ENCODE results near the gene UBE2E2.

The UBE2E2 gene

DNA sequence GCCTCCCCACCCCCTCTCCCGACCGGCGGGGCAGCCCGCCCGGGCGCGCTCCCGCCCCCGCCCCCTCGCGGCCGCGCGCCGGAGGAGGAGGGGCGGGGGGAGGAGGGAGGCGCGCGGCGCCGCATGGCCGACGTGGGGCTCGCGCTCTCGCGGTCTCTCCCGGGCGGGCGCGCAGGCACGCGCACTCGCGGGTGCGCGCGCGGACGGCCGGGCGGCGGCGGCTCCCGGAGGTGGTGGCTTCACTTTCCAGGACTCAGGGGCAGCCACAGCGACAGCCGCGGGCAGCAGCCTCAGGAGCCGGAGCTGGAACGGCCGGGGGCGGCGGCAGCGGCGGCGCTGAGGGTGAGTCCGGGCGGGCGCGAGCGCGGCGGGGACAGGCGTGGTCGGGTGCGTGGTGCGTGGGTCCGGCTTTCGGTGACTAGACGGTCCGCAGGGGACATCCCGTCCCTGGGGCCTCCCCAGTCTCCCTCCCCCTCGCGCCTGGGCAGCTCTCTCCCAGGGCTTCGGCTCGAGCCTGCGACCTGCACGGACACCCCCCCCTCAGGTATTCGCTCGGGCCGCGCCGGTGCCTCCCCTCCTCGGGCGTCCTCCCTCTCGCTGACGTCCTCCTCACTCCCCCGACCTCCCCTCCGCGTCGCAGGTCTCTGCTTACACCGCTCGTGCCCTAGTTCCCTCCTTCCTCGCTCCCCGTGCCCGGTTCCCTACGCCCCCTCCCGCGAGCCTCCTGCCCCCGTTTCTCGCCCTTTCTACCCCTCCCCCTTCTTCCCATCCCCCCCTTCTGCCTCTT is at the start of gene UBE2E2:
Gene UBE2E2, plus strand, starts transcription at position 407 of the 787 bp plus-strand sequence.
- Histone ChIP-seq H3K27ac (ENCODE audit: low read depth in 2 of 2, low read length in 2 of 2) (peak within 1 kb of the TSS; percentile 56 to 65), H3K4me1 (ENCODE audit: control insufficient read depth in 2 of 2, insufficient read depth in 2 of 2, low read length in 2 of 2) (peaks cover 0 to 12% of the 10 kb centered on the region in 2 donors), H3K9me3 (ENCODE audit: control insufficient read depth in 2 of 2, low read length in 2 of 2) (no peaks in the 10 kb centered on the region), H3K4me3 (ENCODE audit: low read length in 2 of 2) (peak within 1 kb of the TSS; percentile 79 to 80), H3K36me3 (ENCODE audit: control insufficient read depth in 2 of 2, insufficient read depth in 2 of 2, low read length in 2 of 2) (no peaks in the 10 kb centered on the region), H3K9ac (ENCODE audit: low read depth in 1 of 2, low read length in 2 of 2) (peak within 1 kb of the TSS; percentile 54 to 77), H3K27me3 (ENCODE audit: control insufficient read depth in 2 of 2, insufficient read depth in 2 of 2, low read length in 2 of 2) (peaks cover 2 to 21% of the 10 kb centered on the region in 2 donors)

DNA sequence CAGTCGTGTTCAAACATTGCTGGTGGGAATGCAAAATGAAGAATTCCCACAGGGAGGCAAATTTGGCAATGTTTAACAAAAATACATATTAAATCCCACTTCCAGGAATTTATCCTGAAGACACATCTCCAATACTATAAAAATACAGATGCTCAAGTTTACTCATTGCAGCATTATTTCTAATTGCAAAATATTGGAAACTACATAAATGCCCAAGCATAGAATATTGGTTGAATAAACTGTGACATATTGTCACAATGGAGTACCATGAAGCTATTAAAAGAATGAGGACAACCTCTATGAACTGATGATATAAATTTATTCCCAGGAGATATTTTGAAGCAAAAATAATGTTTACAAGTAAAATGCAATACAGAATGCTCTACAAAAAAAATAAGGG is 49.7 kb upstream of the UBE2E2 start:
- H3K9ac ChIP-seq (ENCODE audit: low read depth in 1 of 2, low read length in 2 of 2), result no peak overlapping the region
- H3K9me3 ChIP-seq (ENCODE audit: control insufficient read depth in 2 of 2, low read length in 2 of 2), result no peaks in the 10 kb centered on the region
- H3K4me1 ChIP-seq (ENCODE audit: control insufficient read depth in 2 of 2, insufficient read depth in 2 of 2, low read length in 2 of 2), result no peaks in the 10 kb centered on the region
- H3K27ac ChIP-seq (ENCODE audit: low read depth in 2 of 2, low read length in 2 of 2), result no peak overlapping the region
- H3K4me3 ChIP-seq (ENCODE audit: low read length in 2 of 2), result no peak overlapping the region
- H3K27me3 ChIP-seq (ENCODE audit: control insufficient read depth in 2 of 2, insufficient read depth in 2 of 2, low read length in 2 of 2), result no peaks in the 10 kb centered on the region
- H3K36me3 ChIP-seq (ENCODE audit: control insufficient read depth in 2 of 2, insufficient read depth in 2 of 2, low read length in 2 of 2), result no peaks in the 10 kb centered on the region

DNA sequence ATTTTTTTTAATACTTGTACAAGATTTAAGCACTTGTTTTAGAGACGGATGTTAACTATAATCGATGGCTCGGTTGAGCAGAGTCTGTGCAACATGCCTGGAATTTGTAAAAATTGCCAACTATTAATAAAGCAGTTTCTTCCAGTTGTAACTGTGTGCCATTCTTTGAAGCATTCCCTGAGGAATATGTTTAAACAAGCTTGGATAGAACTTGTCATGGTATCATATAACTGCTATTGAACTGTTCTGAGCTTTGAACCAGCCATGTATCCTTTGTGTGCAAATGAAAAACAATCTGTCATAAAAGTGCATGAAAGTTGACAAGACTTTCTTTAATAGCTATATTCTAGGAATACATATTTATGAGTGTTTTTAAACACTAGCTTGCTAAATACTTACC is 45.8 kb upstream of the UBE2E2 start:
- Histone ChIP-seq H3K4me1 (ENCODE audit: control insufficient read depth in 2 of 2, insufficient read depth in 2 of 2, low read length in 2 of 2) (no peaks in the 10 kb centered on the region), H3K4me3 (ENCODE audit: low read length in 2 of 2) (no peak overlapping the region), H3K36me3 (ENCODE audit: control insufficient read depth in 2 of 2, insufficient read depth in 2 of 2, low read length in 2 of 2) (no peaks in the 10 kb centered on the region), H3K9ac (ENCODE audit: low read depth in 1 of 2, low read length in 2 of 2) (no peak overlapping the region), H3K27me3 (ENCODE audit: control insufficient read depth in 2 of 2, insufficient read depth in 2 of 2, low read length in 2 of 2) (no peaks in the 10 kb centered on the region), H3K9me3 (ENCODE audit: control insufficient read depth in 2 of 2, low read length in 2 of 2) (no peaks in the 10 kb centered on the region), H3K27ac (ENCODE audit: low read depth in 2 of 2, low read length in 2 of 2) (no peak overlapping the region)

DNA sequence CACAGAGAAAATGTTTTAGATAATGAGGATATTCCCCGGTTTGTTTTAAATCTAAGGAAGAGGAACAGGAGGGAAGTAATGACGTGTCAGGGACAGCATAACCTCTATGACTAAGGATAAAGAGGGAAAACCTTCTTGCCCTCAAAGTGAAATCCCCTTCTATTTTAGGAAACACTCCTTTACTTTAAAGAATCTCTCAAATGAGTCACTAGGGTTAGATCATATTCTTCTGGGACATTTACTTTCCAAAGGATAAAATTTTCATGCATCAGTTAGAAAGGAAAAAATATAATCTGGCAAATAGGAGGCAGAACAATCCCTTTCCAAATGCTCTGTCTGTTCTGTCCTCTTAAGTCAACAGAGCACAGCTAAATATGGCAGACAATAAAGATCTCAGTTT is 43.2 kb upstream of the UBE2E2 start:
- no peaks in the 10 kb centered on the region for H3K4me1 ChIP-seq (ENCODE audit: control insufficient read depth in 2 of 2, insufficient read depth in 2 of 2, low read length in 2 of 2)
- no peak overlapping the region for H3K4me3 ChIP-seq (ENCODE audit: low read length in 2 of 2)
- no peak overlapping the region for H3K9ac ChIP-seq (ENCODE audit: low read depth in 1 of 2, low read length in 2 of 2)
- H3K27me3 ChIP-seq (ENCODE audit: control insufficient read depth in 2 of 2, insufficient read depth in 2 of 2, low read length in 2 of 2), result no peaks in the 10 kb centered on the region
- H3K9me3 ChIP-seq (ENCODE audit: control insufficient read depth in 2 of 2, low read length in 2 of 2), result no peaks in the 10 kb centered on the region
- no peaks in the 10 kb centered on the region for H3K36me3 ChIP-seq (ENCODE audit: control insufficient read depth in 2 of 2, insufficient read depth in 2 of 2, low read length in 2 of 2)
- H3K27ac ChIP-seq (ENCODE audit: low read depth in 2 of 2, low read length in 2 of 2), result no peak overlapping the region

DNA sequence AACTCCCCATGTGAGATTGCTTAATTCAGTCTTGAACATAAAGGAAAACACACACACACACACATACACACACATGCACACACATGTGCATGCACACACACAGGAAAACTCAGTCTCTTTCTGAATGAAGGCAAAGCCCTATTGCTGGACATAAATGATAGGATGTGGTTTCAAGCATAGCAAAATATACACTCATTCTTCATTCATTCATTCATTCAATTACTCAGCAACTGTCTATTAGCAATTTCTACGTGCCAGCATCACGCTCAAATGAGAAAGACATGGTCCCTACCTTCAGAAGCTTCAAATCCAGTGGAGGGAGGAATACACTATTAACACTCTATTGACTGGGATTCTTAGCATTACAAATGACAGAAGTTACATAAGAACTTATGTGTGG is 41.8 kb upstream of the UBE2E2 start:
- Histone ChIP-seq H3K36me3 (ENCODE audit: control insufficient read depth in 2 of 2, insufficient read depth in 2 of 2, low read length in 2 of 2) (no peaks in the 10 kb centered on the region), H3K4me1 (ENCODE audit: control insufficient read depth in 2 of 2, insufficient read depth in 2 of 2, low read length in 2 of 2) (no peaks in the 10 kb centered on the region), H3K4me3 (ENCODE audit: low read length in 2 of 2) (no peak overlapping the region), H3K9me3 (ENCODE audit: control insufficient read depth in 2 of 2, low read length in 2 of 2) (no peaks in the 10 kb centered on the region), H3K27me3 (ENCODE audit: control insufficient read depth in 2 of 2, insufficient read depth in 2 of 2, low read length in 2 of 2) (no peaks in the 10 kb centered on the region), H3K9ac (ENCODE audit: low read depth in 1 of 2, low read length in 2 of 2) (no peak overlapping the region), H3K27ac (ENCODE audit: low read depth in 2 of 2, low read length in 2 of 2) (no peak overlapping the region)

DNA sequence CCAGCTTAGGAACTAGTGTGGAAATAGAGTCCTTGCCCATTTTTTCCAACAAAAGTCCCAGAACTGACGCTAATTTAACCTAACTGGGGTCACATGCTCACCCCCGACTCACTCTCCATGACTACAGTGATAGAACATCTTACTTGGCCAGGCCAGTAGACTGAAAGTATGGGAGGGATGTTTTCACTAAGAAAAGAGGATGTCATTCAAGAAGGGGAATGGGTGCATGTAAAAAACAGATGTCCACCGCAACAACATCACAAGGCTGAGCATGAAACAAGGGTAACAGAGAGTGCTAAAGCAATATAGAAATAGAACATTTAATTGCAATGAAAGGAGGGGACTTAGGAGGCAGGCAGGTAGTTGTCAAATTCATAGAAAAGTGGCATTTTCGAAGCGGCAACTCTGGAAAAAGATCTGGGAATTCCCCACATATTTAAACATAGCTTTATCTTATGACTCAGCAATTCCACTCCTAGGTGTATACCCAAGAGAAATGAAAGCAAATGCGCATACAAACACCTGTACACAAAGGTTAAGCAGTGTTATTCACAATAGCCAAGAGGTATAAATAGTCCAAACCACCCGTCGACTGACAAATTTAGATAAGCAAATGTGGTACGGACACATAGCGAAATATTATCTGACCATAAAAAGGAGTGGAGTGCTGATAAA is 41.1 kb upstream of the UBE2E2 start:
- no peaks in the 10 kb centered on the region for H3K27me3 ChIP-seq (ENCODE audit: control insufficient read depth in 2 of 2, insufficient read depth in 2 of 2, low read length in 2 of 2)
- no peak overlapping the region for H3K4me3 ChIP-seq (ENCODE audit: low read length in 2 of 2)
- H3K9ac ChIP-seq (ENCODE audit: low read depth in 1 of 2, low read length in 2 of 2), result no peak overlapping the region
- no peaks in the 10 kb centered on the region for H3K9me3 ChIP-seq (ENCODE audit: control insufficient read depth in 2 of 2, low read length in 2 of 2)
- no peaks in the 10 kb centered on the region for H3K4me1 ChIP-seq (ENCODE audit: control insufficient read depth in 2 of 2, insufficient read depth in 2 of 2, low read length in 2 of 2)
- H3K27ac ChIP-seq (ENCODE audit: low read depth in 2 of 2, low read length in 2 of 2), result no peak overlapping the region
- H3K36me3 ChIP-seq (ENCODE audit: control insufficient read depth in 2 of 2, insufficient read depth in 2 of 2, low read length in 2 of 2), result no peaks in the 10 kb centered on the region

DNA sequence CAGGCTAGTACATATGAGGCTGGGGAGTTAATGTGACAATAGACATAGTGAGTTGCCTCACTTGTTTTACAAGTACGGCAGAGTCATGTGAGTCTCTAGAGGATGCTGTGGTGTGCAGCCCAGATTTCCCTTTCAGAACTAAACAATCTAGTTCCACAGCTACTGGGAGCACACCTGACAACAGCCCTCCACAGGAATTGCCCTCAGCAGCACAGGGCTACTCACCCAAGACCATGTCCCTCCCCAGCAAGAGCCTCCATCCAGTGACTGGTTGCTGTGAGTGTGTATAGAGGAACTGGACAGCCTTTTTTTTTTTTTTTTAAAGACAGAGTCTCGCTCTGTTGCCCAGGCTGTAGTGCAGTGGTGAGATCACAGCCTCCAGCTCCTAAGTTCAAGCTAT is 40.2 kb upstream of the UBE2E2 start:
- Histone ChIP-seq H3K27ac (ENCODE audit: low read depth in 2 of 2, low read length in 2 of 2) (no peak overlapping the region), H3K9ac (ENCODE audit: low read depth in 1 of 2, low read length in 2 of 2) (no peak overlapping the region), H3K4me3 (ENCODE audit: low read length in 2 of 2) (no peak overlapping the region), H3K36me3 (ENCODE audit: control insufficient read depth in 2 of 2, insufficient read depth in 2 of 2, low read length in 2 of 2) (no peaks in the 10 kb centered on the region), H3K4me1 (ENCODE audit: control insufficient read depth in 2 of 2, insufficient read depth in 2 of 2, low read length in 2 of 2) (no peaks in the 10 kb centered on the region), H3K9me3 (ENCODE audit: control insufficient read depth in 2 of 2, low read length in 2 of 2) (no peaks in the 10 kb centered on the region), H3K27me3 (ENCODE audit: control insufficient read depth in 2 of 2, insufficient read depth in 2 of 2, low read length in 2 of 2) (no peaks in the 10 kb centered on the region)

DNA sequence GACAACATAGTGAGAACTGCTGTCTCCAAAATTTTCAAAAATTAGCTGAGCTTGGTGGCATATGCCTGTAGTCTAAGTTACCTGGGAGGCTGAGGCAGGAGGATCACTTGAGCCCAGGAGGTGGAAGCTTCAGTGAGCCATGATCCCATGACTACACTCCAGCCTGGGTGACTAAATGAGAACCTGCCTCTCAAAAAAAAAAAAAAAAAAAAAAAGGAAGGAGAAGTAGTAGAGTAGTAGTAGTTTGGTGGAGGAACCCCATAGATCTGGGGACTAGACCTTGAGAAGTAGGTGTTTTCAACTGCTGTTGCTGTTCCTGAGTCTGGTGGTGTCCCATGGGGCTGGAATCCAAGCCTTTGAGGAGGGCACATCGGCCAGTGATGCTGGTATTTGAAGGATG is 38.4 kb upstream of the UBE2E2 start:
- Histone ChIP-seq H3K4me1 (ENCODE audit: control insufficient read depth in 2 of 2, insufficient read depth in 2 of 2, low read length in 2 of 2) (no peaks in the 10 kb centered on the region), H3K27ac (ENCODE audit: low read depth in 2 of 2, low read length in 2 of 2) (no peak overlapping the region), H3K4me3 (ENCODE audit: low read length in 2 of 2) (no peak overlapping the region), H3K36me3 (ENCODE audit: control insufficient read depth in 2 of 2, insufficient read depth in 2 of 2, low read length in 2 of 2) (no peaks in the 10 kb centered on the region), H3K27me3 (ENCODE audit: control insufficient read depth in 2 of 2, insufficient read depth in 2 of 2, low read length in 2 of 2) (no peaks in the 10 kb centered on the region), H3K9ac (ENCODE audit: low read depth in 1 of 2, low read length in 2 of 2) (no peak overlapping the region), H3K9me3 (ENCODE audit: control insufficient read depth in 2 of 2, low read length in 2 of 2) (no peaks in the 10 kb centered on the region)

DNA sequence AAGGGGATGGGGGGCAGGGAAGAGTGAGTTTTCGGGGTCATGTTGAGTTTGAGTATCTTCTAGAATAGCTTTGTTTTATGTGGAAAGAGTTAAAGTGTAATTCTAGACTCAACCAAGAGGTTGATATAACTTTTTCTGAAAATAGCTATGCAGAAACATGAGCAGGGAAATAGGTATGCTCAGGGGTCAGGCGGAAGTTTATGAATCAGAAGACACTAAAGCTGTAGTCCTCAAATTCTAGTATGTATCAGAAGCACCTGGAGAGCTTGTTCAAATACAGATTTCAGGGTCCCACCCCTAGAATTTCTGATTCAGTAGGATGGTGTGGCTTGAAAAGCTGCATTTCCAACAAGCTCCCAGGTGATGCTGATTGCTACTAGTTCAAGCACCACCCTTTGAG is 37.6 kb upstream of the UBE2E2 start:
- Histone ChIP-seq H3K4me1 (ENCODE audit: control insufficient read depth in 2 of 2, insufficient read depth in 2 of 2, low read length in 2 of 2) (no peaks in the 10 kb centered on the region), H3K9ac (ENCODE audit: low read depth in 1 of 2, low read length in 2 of 2) (no peak overlapping the region), H3K36me3 (ENCODE audit: control insufficient read depth in 2 of 2, insufficient read depth in 2 of 2, low read length in 2 of 2) (no peaks in the 10 kb centered on the region), H3K27ac (ENCODE audit: low read depth in 2 of 2, low read length in 2 of 2) (no peak overlapping the region), H3K4me3 (ENCODE audit: low read length in 2 of 2) (no peak overlapping the region), H3K27me3 (ENCODE audit: control insufficient read depth in 2 of 2, insufficient read depth in 2 of 2, low read length in 2 of 2) (no peaks in the 10 kb centered on the region), H3K9me3 (ENCODE audit: control insufficient read depth in 2 of 2, low read length in 2 of 2) (no peaks in the 10 kb centered on the region)

DNA sequence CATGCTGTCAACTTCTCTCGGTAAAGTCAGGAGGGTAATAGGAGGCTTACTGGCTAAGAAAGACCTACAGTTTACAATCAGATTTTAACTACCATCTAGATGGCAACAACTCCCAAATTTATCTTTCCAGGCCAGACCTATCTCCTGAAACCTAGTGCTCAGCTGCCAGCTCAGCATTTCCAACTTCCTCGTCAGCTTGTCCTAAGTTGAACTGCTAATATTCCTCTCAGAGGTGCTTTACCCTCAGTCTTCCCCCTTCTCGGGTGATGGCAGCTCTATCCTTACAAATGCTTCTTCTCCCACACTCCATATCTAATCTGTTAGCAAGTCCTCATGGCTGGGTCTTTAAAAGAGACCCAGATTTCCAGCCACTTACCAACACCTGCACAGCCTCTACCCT is 36.9 kb upstream of the UBE2E2 start:
- Histone ChIP-seq H3K9me3 (ENCODE audit: control insufficient read depth in 2 of 2, low read length in 2 of 2) (no peaks in the 10 kb centered on the region), H3K9ac (ENCODE audit: low read depth in 1 of 2, low read length in 2 of 2) (no peak overlapping the region), H3K27me3 (ENCODE audit: control insufficient read depth in 2 of 2, insufficient read depth in 2 of 2, low read length in 2 of 2) (no peaks in the 10 kb centered on the region), H3K4me3 (ENCODE audit: low read length in 2 of 2) (no peak overlapping the region), H3K4me1 (ENCODE audit: control insufficient read depth in 2 of 2, insufficient read depth in 2 of 2, low read length in 2 of 2) (no peaks in the 10 kb centered on the region), H3K36me3 (ENCODE audit: control insufficient read depth in 2 of 2, insufficient read depth in 2 of 2, low read length in 2 of 2) (no peaks in the 10 kb centered on the region), H3K27ac (ENCODE audit: low read depth in 2 of 2, low read length in 2 of 2) (no peak overlapping the region)
